Tibial nerve (tissue), 4 donors: ENCODE results near the gene KDM5A. TPM values are rescaled to one million over a fixed set of nuclear protein-coding genes. Genes with fewer than 3 reads are reported as not detected.
A peak's percentile ranks its signal among the peaks of the same experiment; 100 is the strongest.

Experiments
- DNase-seq, 2 donors: peaks; one replicate each; pipeline ENCODE4 v3.0.0-alpha.2; 2019; ENCODE audit warnings: low spot score in 2 of 2
- H3K27ac ChIP-seq, 4 donors: fragments of 200-600 bp; sonication (generic) in 3 of 4; one replicate each; pipeline ENCODE4 v1.5.1; 2017 to 2019; ENCODE audit warnings: mild to moderate bottlenecking in 1 of 4
- H3K27me3 ChIP-seq, 2 donors: fragments of 200-600 bp; sonication (generic) in 1 of 2; one replicate each; pipeline versions ENCODE4 v1.5.1 to v1.6.0; 2017 to 2019
- H3K36me3 ChIP-seq, 3 donors: fragments of 200-600 bp; sonication (generic); one replicate each; pipeline ENCODE4 v1.5.1; 2018 to 2019
- H3K4me1 ChIP-seq, 4 donors: fragments of 200-600 bp; sonication (generic) in 3 of 4; one replicate each; pipeline ENCODE4 v1.5.1; 2017 to 2019
- H3K4me3 ChIP-seq, 4 donors: fragments of 200-600 bp; sonication (generic) in 3 of 4; one replicate each; pipeline ENCODE4 v1.5.1; 2017 to 2019; ENCODE audit warnings: mild to moderate bottlenecking in 1 of 4, moderate library complexity in 1 of 4
- H3K9me3 ChIP-seq, 4 donors: fragments of 200-600 bp; sonication (generic) in 3 of 4; one replicate each; pipeline ENCODE4 v1.5.1; 2017 to 2019
- EP300 ChIP-seq, 2 donors: sonication (generic); formaldehyde crosslinking; IDR thresholded peaks; one replicate each; pipeline ENCODE4 v1.6.1; 2017; ENCODE audit warnings: antibody characterized with exemption in 2 of 2, mild to moderate bottlenecking in 1 of 2
- POLR2A ChIP-seq, 2 donors: fragments of 450-650 bp; IDR thresholded peaks; one replicate each; pipeline ENCODE4 v1.6.1; 2017; ENCODE audit warnings: antibody characterized with exemption in 2 of 2, mild to moderate bottlenecking in 2 of 2, moderate library complexity in 2 of 2
- WGBS, 2 donors: methylation state at CpG; one replicate each; pipeline ENCODE4 v1.1.5; 2018; 5-methylcytosine and 5-hydroxymethylcytosine counted together
- total RNA-seq, 4 donors: library from RNA; depleted of rRNA; stranded (reverse); fragments of >200 nt; gene quantifications; one replicate each; pipeline ENCODE4 v1.1.0, GENCODE V29; 2016
- TF ChIP-seq, protein P1 (sequence below), 5 experiments: fragments of 200-600 bp in 3 of 5; fragments of 450-650 bp in 2 of 5; sonication (generic) in 3 of 5; IDR thresholded peaks; one replicate each; pipeline ENCODE4 v1.5.1; 2016 to 2019; ENCODE audit warnings: antibody characterized with exemption in 5 of 5, mild to moderate bottlenecking in 3 of 5, moderate library complexity in 2 of 5

The KDM5A gene
- total RNA-seq, 4 donors from 2014 or later: 31.5 to 154 (median 68.4) TPM

DNA sequence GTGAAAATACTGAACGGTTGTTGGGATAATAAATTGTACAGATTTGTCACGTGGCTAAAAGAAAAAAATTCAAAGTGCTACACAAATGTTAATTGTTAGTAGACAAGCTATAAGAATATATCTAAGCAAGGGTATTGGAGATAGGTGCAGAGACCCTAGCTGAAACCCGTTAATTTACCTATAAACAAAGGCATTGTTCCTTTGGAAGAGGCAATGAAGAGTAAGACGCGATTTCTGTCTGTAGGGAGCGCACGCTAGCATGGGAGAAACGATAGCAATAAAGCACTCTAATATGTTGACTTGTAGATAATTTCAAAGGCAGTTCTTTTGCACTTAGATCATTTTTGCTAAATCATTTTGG lies 12.9 kb upstream of the KDM5A start:
- peaks cover 0 to 4% (median 0%) of the 10 kb centered on the region in 3 donors for H3K36me3 ChIP-seq

DNA sequence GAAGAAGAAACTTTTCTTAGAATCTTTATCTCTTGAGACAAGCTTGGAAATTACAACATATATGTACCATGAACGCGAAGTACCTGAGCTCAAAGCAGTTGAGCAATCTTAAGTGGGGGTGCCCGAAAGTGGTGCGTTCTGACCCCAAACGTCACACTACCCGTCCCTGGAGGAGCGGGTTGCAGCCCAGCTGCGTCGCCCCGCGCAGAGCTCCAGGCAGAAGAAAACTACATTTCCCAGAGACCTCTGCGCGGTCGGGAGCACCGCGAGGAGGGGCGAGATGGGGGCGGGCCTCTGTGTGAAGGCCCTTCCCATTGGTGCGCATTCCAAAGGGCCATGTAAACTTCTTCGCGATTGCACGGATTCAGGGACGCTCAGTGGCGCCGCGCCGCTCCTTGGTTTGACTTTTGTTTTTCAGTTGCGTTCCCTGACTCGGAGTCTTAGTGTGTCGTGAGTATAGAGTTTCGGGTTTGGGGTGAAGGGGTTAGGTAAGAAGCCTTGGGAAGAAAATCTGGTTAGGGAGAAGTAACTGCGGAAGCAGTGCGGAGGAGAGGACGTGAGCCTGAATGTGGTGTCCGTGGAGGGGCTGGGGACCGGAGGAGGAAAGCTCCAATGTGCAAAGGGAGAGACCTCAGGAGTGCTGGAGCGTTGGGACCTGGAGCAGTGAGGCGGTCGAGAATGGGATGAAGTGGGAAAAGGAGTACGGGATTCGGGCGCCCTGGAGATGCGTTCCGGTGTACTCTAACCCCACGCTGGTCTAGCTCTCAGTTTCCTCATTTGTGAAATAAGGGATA lies 12.3 kb upstream of the KDM5A start, which contains the start of gene CCDC77:
TSS of gene CCDC77 (plus strand) at position 410 of the 794 bp plus-strand sequence. CDS start 7,740 bp downstream, outside the sequence.
- Histone ChIP-seq H3K4me1 (peaks cover 0 to 14% (median 8%) of the 10 kb centered on the region in 4 donors), H3K27me3 (no peaks in the 10 kb centered on the region), H3K4me3 (peak within 1 kb of the TSS; percentile 39 to 86 (median 68)), H3K36me3 (no peaks in the 10 kb centered on the region), H3K9me3 (no peaks in the 10 kb centered on the region), H3K27ac (peak within 1 kb of the TSS; percentile 16 to 85 (median 76))
- 0 to 1% methylated on average over 42 to 45 of the region's 45 CpGs for WGBS, 2 donors
- DNase-seq: peak; percentile 78 to 88
- TF ChIP-seq, protein P1, sequence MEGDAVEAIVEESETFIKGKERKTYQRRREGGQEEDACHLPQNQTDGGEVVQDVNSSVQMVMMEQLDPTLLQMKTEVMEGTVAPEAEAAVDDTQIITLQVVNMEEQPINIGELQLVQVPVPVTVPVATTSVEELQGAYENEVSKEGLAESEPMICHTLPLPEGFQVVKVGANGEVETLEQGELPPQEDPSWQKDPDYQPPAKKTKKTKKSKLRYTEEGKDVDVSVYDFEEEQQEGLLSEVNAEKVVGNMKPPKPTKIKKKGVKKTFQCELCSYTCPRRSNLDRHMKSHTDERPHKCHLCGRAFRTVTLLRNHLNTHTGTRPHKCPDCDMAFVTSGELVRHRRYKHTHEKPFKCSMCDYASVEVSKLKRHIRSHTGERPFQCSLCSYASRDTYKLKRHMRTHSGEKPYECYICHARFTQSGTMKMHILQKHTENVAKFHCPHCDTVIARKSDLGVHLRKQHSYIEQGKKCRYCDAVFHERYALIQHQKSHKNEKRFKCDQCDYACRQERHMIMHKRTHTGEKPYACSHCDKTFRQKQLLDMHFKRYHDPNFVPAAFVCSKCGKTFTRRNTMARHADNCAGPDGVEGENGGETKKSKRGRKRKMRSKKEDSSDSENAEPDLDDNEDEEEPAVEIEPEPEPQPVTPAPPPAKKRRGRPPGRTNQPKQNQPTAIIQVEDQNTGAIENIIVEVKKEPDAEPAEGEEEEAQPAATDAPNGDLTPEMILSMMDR (IDR thresholded peaks at IDR 0.05): peak in 4 of 5 experiments; percentile 21 to 52 (median 34)
- TF ChIP-seq EP300 (IDR thresholded peaks at IDR 0.05) (peak; percentile 72 to 83), POLR2A (IDR thresholded peaks at IDR 0.05) (peak in 1 of 2 donors; percentile 42)

More for the DNA sequence above, 12.9 kb upstream of the KDM5A start:
- peak overlapping the region; percentile 39 to 86 (median 68) for H3K4me3 ChIP-seq
- no peaks in the 10 kb centered on the region for H3K9me3 ChIP-seq
- DNase-seq: no peak
- H3K4me1 ChIP-seq: peaks cover 0 to 14% (median 8%) of the 10 kb centered on the region in 4 donors
- no peaks in the 10 kb centered on the region for H3K27me3 ChIP-seq
- TF ChIP-seq, protein P1 (IDR thresholded peaks at IDR 0.05): no peak
- TF ChIP-seq POLR2A (IDR thresholded peaks at IDR 0.05) (no peak), EP300 (IDR thresholded peaks at IDR 0.05) (no peak)
- H3K27ac ChIP-seq: peak overlapping the region; percentile 16 to 85 (median 76)
- WGBS, 2 donors: 0 to 2% methylated on average over 8 of the region's 8 CpGs

DNA sequence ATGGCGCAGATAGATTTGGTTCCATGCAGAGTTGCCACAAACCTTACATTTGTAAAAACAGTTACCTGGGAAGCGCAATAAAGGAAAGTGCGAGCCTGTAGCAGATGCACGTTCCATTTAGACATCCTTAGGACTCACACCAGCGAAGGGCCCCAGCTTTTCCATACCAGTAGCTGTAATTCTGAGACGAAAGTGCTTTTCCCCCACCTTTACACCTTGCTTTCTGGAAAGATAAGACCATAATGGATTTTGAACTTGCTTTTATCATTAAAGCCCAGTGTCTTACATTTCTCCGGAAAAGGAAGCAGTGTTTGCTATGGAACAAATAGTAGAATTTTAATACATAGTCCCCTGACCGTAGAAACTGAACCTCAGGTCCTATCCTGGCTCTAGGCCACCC lies 11.7 kb upstream of the KDM5A start:
- peak overlapping the region in 2 of 4 donors; percentile 81 to 85 for H3K27ac ChIP-seq
- H3K4me3 ChIP-seq: peak overlapping the region; percentile 39 to 86 (median 68)
- 60 to 61% methylated on average over 8 of the region's 8 CpGs for WGBS, 2 donors
- H3K9me3 ChIP-seq: no peaks in the 10 kb centered on the region
- no peaks in the 10 kb centered on the region for H3K36me3 ChIP-seq
- no peak for DNase-seq
- H3K4me1 ChIP-seq: peaks cover 0 to 14% (median 8%) of the 10 kb centered on the region in 4 donors
- H3K27me3 ChIP-seq: no peaks in the 10 kb centered on the region
- TF ChIP-seq POLR2A (IDR thresholded peaks at IDR 0.05): no peak
- TF ChIP-seq, protein P1 (IDR thresholded peaks at IDR 0.05): no peak
- TF ChIP-seq EP300 (IDR thresholded peaks at IDR 0.05): no peak

DNA sequence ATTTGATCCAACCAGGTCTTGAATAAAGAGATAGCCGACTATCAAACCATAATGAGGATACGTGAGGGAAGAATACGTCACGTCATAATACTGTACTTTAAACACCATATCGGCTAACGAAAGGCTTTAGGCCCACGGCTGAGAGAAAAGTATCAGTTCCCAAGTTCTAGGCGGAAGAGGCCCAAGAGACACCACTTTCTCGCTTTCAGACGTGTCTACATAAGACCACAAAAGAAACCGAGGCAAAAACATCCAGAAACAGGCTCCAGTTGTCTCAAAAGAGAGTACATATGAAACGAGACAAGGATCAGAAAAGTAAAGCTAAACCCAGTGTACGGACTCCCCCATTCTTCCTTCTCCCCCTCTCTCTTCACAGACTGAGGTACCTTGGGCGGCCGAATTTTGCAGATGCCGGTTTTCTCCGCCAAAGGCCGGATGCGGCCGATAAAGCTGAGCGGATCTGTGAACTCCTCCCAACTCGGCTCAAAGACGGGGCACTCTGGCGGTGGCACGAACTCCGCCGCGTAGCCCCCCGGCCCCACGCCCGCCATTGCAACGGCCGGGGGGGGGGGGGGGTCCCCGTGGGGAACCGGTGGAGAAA lies 479 bp downstream of the KDM5A start:
- Histone ChIP-seq H3K4me3 (peak overlapping the region; percentile 79 to 92 (median 86)), H3K4me1 (peaks cover 0 to 51% (median 22%) of the 10 kb centered on the region in 4 donors), H3K36me3 (peaks cover 0 to 14% (median 0%) of the 10 kb centered on the region in 3 donors), H3K9me3 (no peaks in the 10 kb centered on the region), H3K27me3 (no peaks in the 10 kb centered on the region), H3K27ac (peak overlapping the region; percentile 88 to 94 (median 94))
- TF ChIP-seq EP300 (IDR thresholded peaks at IDR 0.05) (no peak), POLR2A (IDR thresholded peaks at IDR 0.05) (no peak)
- TF ChIP-seq, protein P1 (IDR thresholded peaks at IDR 0.05): no peak
- WGBS, 2 donors: 0 to 1% methylated on average over 24 to 33 of the region's 35 CpGs
- no peak for DNase-seq
